ENCODE measurements around the gene DDTL. TPM values are rescaled to one million over a fixed set of nuclear protein-coding genes. Genes with fewer than 3 reads are reported as not detected.

The DDTL gene
- polyA plus RNA-seq, 1 of the 3 experiments (the other 2 are of a cell fraction), result 1.6 TPM

- no peak for TF ChIP-seq ZBTB33 (IDR thresholded peaks at IDR 0.05; ENCODE audit: borderline replicate concordance, low read depth)
- TF ChIP-seq, protein P1, sequence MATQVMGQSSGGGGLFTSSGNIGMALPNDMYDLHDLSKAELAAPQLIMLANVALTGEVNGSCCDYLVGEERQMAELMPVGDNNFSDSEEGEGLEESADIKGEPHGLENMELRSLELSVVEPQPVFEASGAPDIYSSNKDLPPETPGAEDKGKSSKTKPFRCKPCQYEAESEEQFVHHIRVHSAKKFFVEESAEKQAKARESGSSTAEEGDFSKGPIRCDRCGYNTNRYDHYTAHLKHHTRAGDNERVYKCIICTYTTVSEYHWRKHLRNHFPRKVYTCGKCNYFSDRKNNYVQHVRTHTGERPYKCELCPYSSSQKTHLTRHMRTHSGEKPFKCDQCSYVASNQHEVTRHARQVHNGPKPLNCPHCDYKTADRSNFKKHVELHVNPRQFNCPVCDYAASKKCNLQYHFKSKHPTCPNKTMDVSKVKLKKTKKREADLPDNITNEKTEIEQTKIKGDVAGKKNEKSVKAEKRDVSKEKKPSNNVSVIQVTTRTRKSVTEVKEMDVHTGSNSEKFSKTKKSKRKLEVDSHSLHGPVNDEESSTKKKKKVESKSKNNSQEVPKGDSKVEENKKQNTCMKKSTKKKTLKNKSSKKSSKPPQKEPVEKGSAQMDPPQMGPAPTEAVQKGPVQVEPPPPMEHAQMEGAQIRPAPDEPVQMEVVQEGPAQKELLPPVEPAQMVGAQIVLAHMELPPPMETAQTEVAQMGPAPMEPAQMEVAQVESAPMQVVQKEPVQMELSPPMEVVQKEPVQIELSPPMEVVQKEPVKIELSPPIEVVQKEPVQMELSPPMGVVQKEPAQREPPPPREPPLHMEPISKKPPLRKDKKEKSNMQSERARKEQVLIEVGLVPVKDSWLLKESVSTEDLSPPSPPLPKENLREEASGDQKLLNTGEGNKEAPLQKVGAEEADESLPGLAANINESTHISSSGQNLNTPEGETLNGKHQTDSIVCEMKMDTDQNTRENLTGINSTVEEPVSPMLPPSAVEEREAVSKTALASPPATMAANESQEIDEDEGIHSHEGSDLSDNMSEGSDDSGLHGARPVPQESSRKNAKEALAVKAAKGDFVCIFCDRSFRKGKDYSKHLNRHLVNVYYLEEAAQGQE (IDR thresholded peaks at IDR 0.05; ENCODE audit: low read depth, low read length), result no peak
- TF ChIP-seq IRF3 (IDR thresholded peaks at IDR 0.05; ENCODE audit: low read depth, low read length), result no peak
These were observed 54.6 kb downstream of the DDTL start (continued) for GRCh38 chr22:24021304-24021703.

Other genes with a start within 250 kb of the DDTL start
- gene ZNF70, start 215.8 kb upstream of the DDTL start, polyA plus RNA-seq (2012; rRNA removed), result 0.77 and 0.80 TPM in 2 replicates
- 0.54 TPM in 1 of 2 replicates, not detected in the other for gene VPREB3, start 212.5 kb upstream of the DDTL start, polyA plus RNA-seq (2012; rRNA removed)
- 1.6 and 2.5 TPM in 2 replicates for gene C22orf15, start 203.9 kb upstream of the DDTL start, polyA plus RNA-seq (2012; rRNA removed)
- 27.7 and 70.1 TPM in 2 replicates for gene CHCHD10, start 198.9 kb upstream of the DDTL start, polyA plus RNA-seq (2012; rRNA removed)
- 50.8 and 64.4 TPM in 2 replicates for gene MMP11, start 194.0 kb upstream of the DDTL start, polyA plus RNA-seq (2012; rRNA removed)
- 182 and 215 TPM in 2 replicates for gene SMARCB1, start 179.9 kb upstream of the DDTL start, polyA plus RNA-seq (2012; rRNA removed)
- gene DERL3, start 127.9 kb upstream of the DDTL start, polyA plus RNA-seq (2012; rRNA removed), result not detected in 2 replicates
- 21.8 and 27.1 TPM in 2 replicates for gene SLC2A11, start 109.0 kb upstream of the DDTL start, polyA plus RNA-seq (2012; rRNA removed)
- gene MIF, start 72.5 kb upstream of the DDTL start, polyA plus RNA-seq (2012; rRNA removed), result 496 and 565 TPM in 2 replicates
- gene GSTT2B, start 5.7 kb upstream of the DDTL start, polyA plus RNA-seq (2012; rRNA removed), result 32.2 and 32.8 TPM in 2 replicates
- gene DDT, start 7.6 kb downstream of the DDTL start, polyA plus RNA-seq (2012; rRNA removed), result 181 and 198 TPM in 2 replicates
- gene GSTT2, start 13.2 kb downstream of the DDTL start, polyA plus RNA-seq (2012; rRNA removed), result 3.7 and 6.3 TPM in 2 replicates
- not detected in 2 replicates for gene GSTT4, start 38.6 kb downstream of the DDTL start, polyA plus RNA-seq (2012; rRNA removed)
- gene CABIN1, start 44.4 kb downstream of the DDTL start, polyA plus RNA-seq (2012; rRNA removed), result 6.1 and 7.3 TPM in 2 replicates
- gene SUSD2, start 214.6 kb downstream of the DDTL start, polyA plus RNA-seq (2012; rRNA removed), result 0.76 and 0.82 TPM in 2 replicates

Data from SK-N-SH (cell line).